Esophagus mucosa (tissue), 1 donor: ENCODE data around the gene PNPLA3. TPM values are rescaled to one million over a fixed set of nuclear protein-coding genes. Genes with fewer than 3 reads are reported as not detected.
"Not testable (repeated sequence)": the region's sequence is repeated elsewhere in the genome, so short reads cannot be mapped to it uniquely, and the experiment has no call there.

Source experiments
- ATAC-seq: fragments of 200-7000 bp; cut with Tn5 transposase; one replicate; pipeline ENCODE4 v1.9.1; 2020
- total RNA-seq: library from RNA; stranded (reverse); gene quantifications from one replicate; pipeline ENCODE4 v1.2.4, GENCODE V29; 2023
- donor health status: DM: yes; HTN: yes; CAD: no.

Gene PNPLA3
- total RNA-seq, 1 donor from 2014 or later: 1.3 TPM

GRCh38 chr22:43889860-43890253 is 33.7 kb upstream of the PNPLA3 start:
- no peak for ATAC-seq

- no peak for ATAC-seq
Measured at GRCh38 chr22:43890901-43891331, 32.7 kb upstream of the PNPLA3 start.

GRCh38 chr22:43891360-43892182 is 32.0 kb upstream of the PNPLA3 start, which contains the start of gene PNPLA5:
TSS of gene PNPLA5 (minus strand) at chr22:43892013. CDS start at chr22:43891880, 133 bp downstream.
- no peak for ATAC-seq

- no peak for ATAC-seq
Measured at GRCh38 chr22:43892183-43892894, 31.3 kb upstream of the PNPLA3 start.

GRCh38 chr22:43893266-43893665 is 30.3 kb upstream of the PNPLA3 start:
- ATAC-seq: no peak

GRCh38 chr22:43894122-43894521 is 29.5 kb upstream of the PNPLA3 start:
- no peak for ATAC-seq

- ATAC-seq: no peak
Measured at GRCh38 chr22:43895986-43896645, 27.5 kb upstream of the PNPLA3 start.

- peak; percentile 85 for ATAC-seq
Measured at GRCh38 chr22:43897751-43898261, 25.8 kb upstream of the PNPLA3 start.

- ATAC-seq: no peak
Measured at GRCh38 chr22:43900206-43900605, 23.4 kb upstream of the PNPLA3 start.

GRCh38 chr22:43901976-43902643 is 21.5 kb upstream of the PNPLA3 start:
- no peak for ATAC-seq

GRCh38 chr22:43903033-43903432 is 20.6 kb upstream of the PNPLA3 start:
- ATAC-seq: not testable (repeated sequence)

- ATAC-seq: not testable (repeated sequence)
Measured at GRCh38 chr22:43904412-43904811, 19.2 kb upstream of the PNPLA3 start.

GRCh38 chr22:43905681-43906080 is 17.9 kb upstream of the PNPLA3 start:
- no peak for ATAC-seq

GRCh38 chr22:43909708-43910107 is 13.9 kb upstream of the PNPLA3 start:
- no peak for ATAC-seq

- no peak for ATAC-seq
Measured at GRCh38 chr22:43910178-43910695, 13.4 kb upstream of the PNPLA3 start.

- ATAC-seq: no peak
Measured at GRCh38 chr22:43911351-43911750, 12.3 kb upstream of the PNPLA3 start.

- ATAC-seq: no peak
Measured at GRCh38 chr22:43917521-43917920, 6.1 kb upstream of the PNPLA3 start.

- no peak for ATAC-seq
Measured at GRCh38 chr22:43919106-43919973, 4.3 kb upstream of the PNPLA3 start.

- ATAC-seq: peak; percentile 31
Measured at GRCh38 chr22:43921370-43921769, 2.2 kb upstream of the PNPLA3 start.

GRCh38 chr22:43922123-43922522 is 1.5 kb upstream of the PNPLA3 start:
- no peak for ATAC-seq

GRCh38 chr22:43923191-43923590 is 414 bp upstream of the PNPLA3 start:
- no peak for ATAC-seq
